ENCODE results near the gene OSBPL3.

OSBPL3 gene

DNA sequence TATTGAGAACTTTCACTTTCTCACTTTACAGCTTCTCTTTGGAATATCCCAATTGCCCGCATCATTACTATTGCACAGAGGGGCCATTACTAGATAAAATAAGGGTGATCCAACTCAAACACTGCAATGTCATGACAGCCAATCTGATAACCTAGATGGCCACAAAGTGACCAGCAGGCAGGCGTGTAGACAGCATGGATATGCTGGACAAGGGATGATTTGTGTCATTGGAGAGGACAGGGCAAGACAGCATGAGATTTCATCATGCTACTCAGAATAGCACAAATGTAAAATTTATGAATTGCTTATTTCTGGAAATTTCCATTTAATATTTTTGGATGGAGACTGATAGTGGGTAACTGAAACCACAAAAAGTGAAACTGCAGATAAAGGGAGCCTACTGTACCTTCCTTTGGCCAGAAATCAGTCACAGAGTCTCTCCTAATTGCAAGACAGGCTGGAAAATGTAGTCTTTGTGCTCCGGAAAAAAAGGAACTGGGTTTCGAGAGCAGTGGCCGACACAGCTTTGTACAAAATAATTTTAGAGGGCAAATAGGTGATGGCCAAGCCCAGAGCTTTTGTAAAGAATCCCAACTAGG is 216.6 kb downstream of the OSBPL3 start:
- DNase-seq (ENCODE audit: low read depth in 2 of 2) = no peak

DNA sequence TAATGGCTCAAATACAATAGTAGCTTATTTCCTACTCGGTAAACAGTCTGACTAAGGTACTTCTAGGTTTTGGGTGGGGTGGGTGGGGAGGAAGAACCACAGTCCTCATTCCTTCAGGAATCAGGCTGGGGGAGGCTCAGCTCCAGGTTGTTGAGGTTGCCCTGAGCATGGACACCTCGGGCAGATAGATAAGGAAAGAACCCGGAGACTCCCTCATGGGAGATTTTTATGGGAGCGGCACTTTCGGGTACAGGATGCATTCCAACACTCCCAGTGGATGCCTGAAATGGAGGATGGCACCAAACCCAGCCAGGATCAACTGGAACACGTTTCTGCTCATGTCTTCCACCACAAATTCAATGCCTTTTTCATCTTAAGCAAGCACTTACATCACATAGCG is 217.2 kb downstream of the OSBPL3 start:
- DNase-seq (ENCODE audit: low read depth in 2 of 2) = no peak

DNA sequence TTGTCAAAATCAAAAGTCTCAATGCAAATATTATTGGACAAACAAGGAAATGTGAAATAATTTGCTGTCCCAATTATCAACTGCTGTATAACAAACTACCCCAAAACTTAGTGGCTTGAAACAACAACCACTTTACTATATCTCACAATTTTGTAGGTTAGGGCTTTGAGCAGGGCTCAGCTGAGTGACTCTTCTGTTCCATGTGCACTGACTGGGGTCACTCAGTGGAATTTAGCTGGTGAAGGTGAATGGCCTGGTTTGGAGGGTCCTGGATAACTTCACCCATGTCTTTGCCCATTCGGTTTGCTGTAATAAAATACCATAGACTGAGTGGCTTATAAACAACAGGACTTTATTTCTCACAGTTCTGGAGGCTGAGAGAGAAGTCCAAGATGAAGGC is 219.0 kb downstream of the OSBPL3 start:
- no peak for DNase-seq (ENCODE audit: low read depth in 2 of 2)

DNA sequence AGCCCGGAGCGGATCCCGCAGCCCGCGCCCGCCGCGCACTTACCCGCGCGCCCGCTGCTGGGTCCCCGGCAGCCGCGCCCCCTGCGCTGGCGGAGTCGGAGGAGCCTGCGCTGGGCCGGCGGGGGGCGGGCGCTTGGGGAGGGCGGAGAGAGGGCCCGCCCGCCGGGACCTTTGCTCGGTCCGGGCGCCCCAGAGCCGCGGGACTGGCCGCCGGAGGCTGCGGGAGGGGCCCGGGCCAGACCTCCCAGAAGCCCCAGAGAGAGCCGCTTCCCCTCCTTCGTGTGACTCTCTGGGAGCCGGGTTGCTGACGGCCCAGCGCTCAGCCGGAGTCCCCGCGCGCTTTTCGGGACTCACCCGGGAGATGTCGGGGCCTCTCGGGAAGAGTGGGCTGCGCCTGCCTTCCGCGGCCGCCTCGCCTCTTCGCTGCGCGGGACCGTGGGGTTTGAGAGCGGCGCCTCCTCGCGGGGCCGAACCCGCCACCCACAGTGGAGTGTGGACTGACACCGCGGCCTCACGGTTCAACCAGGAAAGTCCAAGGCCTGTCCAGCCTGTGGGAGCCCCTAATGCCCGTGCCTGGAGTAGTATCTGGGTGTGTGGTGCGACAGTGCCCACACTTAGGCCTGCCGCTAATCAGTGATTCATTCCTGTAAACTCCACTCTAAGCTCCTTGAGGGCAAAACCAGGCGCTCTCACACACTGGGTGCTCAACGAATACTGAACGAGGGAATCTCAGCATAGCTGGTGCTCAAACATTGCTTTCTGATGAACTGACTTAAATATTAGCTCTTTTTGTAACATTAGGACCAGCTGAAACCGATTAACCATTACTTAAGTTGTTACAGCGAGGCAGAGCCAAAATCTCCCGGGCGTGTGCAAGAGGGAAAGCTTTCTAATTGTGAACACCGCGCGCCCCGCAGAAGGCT is 222.4 kb downstream of the OSBPL3 start, which contains the start of gene GSDME:
GSDME (minus strand) TSS at position 112 of the 923 bp plus-strand sequence. CDS start 7,690 bp downstream, outside the sequence.
- DNase-seq (ENCODE audit: low read depth in 2 of 2) = no peak

DNA sequence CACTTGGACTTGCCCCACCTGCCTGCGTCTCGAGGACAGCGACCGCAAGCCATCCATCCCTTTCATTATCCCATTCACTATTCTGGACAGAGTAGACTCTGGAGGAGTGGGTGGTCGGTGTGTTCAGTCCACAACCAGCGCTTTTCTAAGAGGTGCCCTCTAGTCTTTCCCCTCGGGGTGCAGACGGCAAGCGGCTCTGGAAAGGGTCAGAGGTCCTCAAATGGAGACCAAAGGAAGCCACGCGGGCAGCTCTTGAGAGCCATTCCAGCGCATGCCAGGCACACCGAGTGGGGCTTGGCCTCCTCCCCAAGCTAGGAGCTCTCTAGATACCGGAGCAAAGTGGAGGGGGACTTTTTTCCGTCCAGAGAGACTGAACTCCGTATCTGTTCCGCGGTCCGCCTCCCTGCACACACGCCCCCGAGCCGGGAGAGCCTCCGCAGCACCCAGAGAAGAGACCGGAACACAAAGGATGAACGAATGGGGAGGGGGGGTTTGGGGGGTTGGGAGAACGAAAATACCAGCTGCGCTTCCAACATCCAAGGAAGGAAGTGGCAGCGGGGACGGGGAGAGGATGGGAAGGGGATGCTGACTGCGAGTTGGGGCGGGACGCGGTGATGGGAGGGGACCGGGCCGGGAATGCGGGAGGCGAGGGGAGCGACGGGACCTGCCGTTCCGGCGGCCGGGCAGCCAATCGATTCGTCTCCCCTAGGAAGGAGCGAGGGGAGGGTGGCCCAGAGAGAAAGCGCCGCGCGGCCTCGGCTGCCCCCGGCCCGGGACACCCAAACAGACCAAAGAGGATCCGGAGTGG is 223.2 kb downstream of the OSBPL3 start:
- no peak for DNase-seq (ENCODE audit: low read depth in 2 of 2)

DNA sequence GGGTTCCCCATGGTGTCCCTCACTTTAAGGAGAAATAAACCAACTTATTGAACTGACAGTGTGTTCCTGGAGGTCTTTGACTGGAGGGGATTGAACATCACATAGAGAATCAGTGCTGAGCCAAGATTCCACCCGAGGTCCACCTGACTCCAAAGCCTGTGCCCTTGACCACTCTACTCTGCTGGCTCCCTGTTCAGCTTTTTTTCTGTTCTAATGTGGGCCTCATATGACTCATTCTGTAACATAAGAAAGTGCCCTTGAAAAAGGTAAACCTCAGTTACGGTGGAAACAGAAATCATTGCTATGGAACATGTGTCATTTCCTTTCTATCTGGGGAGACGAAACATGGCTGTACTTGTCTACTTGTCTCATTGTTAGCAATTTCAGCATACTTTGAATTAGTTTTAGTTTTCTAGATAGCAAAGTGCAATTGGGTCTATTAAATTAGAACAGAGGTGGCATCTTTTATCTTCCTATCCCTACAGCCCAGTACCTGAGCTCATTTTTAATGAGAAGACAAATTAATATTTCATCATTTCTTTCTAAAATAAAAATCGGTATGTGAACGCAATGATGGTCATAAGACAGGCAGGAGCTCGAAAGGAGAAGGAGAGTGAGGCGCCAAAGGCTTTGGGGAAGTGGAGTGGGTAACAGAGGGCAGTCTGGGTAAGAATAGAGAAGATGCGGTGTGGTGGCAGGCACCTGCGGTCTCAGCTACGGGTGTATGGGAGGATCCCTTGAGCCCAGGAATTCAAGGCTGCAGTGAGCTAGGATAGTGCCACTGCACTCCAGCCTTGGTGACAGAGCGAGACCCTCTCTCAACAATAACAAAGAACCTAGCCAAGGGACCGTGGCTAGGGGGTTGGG is 224.2 kb downstream of the OSBPL3 start:
- no peak for DNase-seq (ENCODE audit: low read depth in 2 of 2)

DNA sequence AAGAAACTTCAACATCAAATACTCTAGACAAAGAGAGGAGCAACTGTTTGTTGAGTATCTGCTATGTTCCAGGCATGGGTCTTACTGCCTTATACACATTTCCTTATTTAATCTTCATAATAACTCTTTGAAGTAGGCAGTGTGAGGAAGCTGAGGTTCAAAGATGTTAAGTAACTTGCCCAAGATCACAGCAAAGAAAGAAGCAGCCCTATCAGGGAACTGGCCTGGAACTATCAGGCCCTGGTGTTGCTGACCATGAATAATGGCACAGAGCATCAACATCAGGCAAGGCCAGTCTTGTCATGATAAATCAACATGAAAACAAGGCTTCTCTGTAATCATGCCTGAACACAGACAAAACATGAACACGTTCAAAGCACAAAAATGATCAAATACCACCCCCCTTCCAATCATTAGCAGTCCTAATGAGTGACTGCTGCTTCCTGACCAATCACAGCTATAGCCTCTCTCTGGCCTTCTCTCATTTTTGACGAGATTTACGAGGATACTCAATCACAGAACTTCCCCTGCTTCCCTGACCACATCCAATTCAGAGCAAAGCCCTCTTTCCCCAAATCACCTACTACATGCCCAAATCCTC is 225.0 kb downstream of the OSBPL3 start:
- no peak for DNase-seq (ENCODE audit: low read depth in 2 of 2)

DNA sequence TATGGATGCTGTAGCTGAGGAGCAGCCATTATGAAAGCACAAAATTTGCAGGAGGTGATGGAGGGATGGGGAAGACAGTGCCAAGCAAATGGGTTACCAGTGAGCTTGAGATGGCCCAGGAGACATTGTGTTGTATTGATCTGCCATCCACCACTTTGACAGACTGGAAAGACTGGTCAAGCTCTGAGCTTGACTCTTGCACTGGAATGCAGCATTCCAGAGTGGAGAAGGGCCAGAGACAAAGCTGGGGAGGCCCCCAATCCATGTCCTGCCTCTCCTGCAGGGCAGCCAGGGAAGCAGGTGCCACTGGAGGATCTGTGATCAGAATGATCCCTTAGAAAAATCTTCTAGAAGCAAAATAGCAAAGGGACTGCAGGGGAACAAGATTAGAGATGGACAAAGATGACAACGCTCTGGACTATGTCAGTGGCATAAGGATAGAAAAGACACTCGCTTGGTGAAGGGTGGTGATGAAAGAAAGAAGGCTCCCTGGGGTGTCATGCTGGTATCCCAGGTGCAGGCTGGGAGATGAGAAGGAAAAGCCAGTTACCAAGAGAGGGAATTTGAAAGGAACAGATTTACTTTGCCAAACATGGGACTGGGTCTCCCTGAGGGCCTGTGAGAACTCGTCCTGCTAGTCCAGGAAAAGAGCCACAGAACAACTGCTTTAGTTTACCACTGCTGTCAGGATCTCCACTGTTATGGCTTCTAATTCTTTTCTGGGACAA is 227.7 kb downstream of the OSBPL3 start:
- DNase-seq (ENCODE audit: low read depth in 2 of 2) = no peak

DNA sequence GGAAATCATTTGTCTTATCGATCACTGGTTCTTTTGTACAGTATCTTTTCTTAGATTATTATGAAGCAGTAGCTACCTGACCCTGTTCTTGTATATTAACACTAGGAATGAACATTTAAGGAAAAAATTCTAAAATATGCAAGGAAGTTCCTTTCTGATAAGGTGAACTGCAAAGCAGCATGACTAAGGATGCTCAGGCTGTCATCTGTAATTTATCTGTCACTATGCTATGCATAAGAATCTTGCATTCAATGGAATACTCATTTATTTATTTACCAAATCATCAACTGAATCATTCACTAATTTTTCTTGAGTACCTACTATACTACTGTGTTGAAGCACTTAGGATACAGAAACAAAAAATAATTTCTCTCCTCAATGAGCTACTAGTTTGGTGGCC is 228.5 kb downstream of the OSBPL3 start:
- DNase-seq (ENCODE audit: low read depth in 2 of 2) = no peak

DNA sequence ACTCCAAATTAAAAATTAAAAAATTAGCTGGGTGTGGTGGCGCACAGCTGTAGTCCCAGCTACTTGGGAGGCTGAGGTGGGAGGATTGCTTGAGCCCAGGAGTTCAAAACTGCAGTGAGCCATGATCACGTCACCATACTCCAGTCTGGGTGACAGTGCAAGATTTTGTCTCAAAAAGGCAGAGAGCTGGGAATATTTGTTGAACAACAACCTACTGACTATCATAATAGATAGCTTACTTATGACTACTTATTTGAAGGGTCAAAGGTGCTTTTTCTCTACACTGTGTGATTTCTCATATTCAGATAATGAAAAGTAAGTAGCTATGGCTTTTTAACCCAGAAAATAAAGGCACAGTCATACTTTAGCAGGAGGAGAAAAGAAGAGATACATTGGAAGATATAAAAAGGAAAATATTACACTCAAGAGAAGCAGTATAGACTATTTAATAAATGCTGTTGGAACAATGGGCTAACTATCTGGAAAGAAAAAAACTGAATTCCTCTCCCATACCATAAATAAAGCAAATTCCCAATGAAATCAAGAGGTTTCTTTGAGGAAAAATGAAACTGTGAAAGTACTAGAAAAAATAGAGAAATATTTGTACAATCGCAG is 229.4 kb downstream of the OSBPL3 start:
- no peak for DNase-seq (ENCODE audit: low read depth in 2 of 2)

DNA sequence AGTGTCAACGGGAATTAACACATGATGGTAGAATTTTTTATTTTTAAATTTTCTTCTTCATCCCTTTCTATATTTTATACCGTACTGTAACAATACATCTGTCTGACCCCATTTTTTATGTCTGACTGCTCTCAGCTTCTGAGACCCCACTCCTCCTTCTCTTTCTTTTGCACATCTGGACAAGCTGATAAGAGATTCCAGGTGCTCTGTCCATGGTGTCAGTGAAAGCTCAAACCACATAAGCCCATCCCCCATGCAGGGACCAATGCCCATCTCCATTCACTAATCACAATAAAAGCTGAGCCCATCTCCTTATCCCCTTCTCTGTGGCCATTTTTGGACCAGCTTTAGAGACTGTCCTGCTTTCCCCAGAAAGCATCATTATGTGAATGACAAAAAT is 231.5 kb downstream of the OSBPL3 start:
- no peak for DNase-seq (ENCODE audit: low read depth in 2 of 2)

All from stimulated activated CD4-positive, alpha-beta T cell treated with anti-CD3 and anti-CD28 coated beads, Interleukin-1b, Interleukin-23, amount 100 ng/mL, for 1 hour (primary cell).